Endodermal cell (in vitro differentiated cells): ENCODE measurements around the gene RIPK3. TPM values are rescaled to one million over a fixed set of nuclear protein-coding genes. Genes with fewer than 3 reads are reported as not detected.

Experiments used
- DNase-seq: peaks from one replicate; pipeline ENCODE4 v3.0.0-alpha.2; 2017
- H3K27ac ChIP-seq: 2 replicates; pipeline ENCODE4 v1.5.1; 2013; ENCODE audit warnings: mild to moderate bottlenecking, low read depth, low read length, moderate library complexity
- H3K27me3 ChIP-seq: 2 replicates; pipeline ENCODE4 v1.6.1; 2013; ENCODE audit warnings: mild to moderate bottlenecking, low read length, moderate library complexity; ENCODE audit not compliant: insufficient read depth, control insufficient read depth, poor library complexity, severe bottlenecking
- H3K36me3 ChIP-seq: 2 replicates; pipeline ENCODE4 v1.7.0; 2013; ENCODE audit warnings: mild to moderate bottlenecking, low read length, moderate library complexity; ENCODE audit not compliant: control insufficient read depth, insufficient read depth
- H3K4me1 ChIP-seq: one replicate; pipeline ENCODE4 v1.7.0; 2013; ENCODE audit warnings: low read length; ENCODE audit not compliant: control insufficient read depth, insufficient read depth
- H3K4me3 ChIP-seq: 2 replicates; pipeline ENCODE4 v1.5.1; 2013; ENCODE audit warnings: mild to moderate bottlenecking, low read length, moderate library complexity
- H3K9ac ChIP-seq: 2 replicates; pipeline ENCODE4 v1.6.1; 2013; ENCODE audit warnings: mild to moderate bottlenecking, low read length, moderate library complexity; ENCODE audit not compliant: poor library complexity, severe bottlenecking; ENCODE audit errors: extremely low read depth
- H3K9me3 ChIP-seq: 2 replicates; pipeline ENCODE4 v1.6.1; 2013; ENCODE audit warnings: mild to moderate bottlenecking, low read length, moderate library complexity; ENCODE audit not compliant: control insufficient read depth
- H3K27ac Mint-ChIP-seq: 2 replicates; pipeline ENCODE4 v1.8.0; 2020; ENCODE audit warnings: mixed read lengths
- H3K27me3 Mint-ChIP-seq: 2 replicates; pipeline ENCODE4 v1.8.0; 2021; ENCODE audit warnings: mild to moderate bottlenecking, mixed read lengths; ENCODE audit not compliant: insufficient read depth
- H3K36me3 Mint-ChIP-seq: 2 replicates; pipeline ENCODE4 v1.8.0; 2020; ENCODE audit warnings: low read depth, mixed read lengths
- H3K4me1 Mint-ChIP-seq: 2 replicates; pipeline ENCODE4 v1.8.0; 2020; ENCODE audit warnings: mixed read lengths
- H3K4me3 Mint-ChIP-seq: 2 replicates; pipeline ENCODE4 v1.8.0; 2020; ENCODE audit warnings: mild to moderate bottlenecking, moderate library complexity, mixed read lengths
- H3K9me3 Mint-ChIP-seq: 2 replicates; pipeline ENCODE4 v1.8.0; 2020; ENCODE audit warnings: mild to moderate bottlenecking, mixed read lengths
- WGBS, 2 experiments: methylation state at CpG; one replicate each; pipeline versions ENCODE4 v1.1.5 to v1.1.7; 2013; ENCODE audit warnings: missing lambda C conversion rate in 2 of 2, mixed read lengths in 1 of 2; ENCODE audit not compliant: insufficient coverage in 1 of 2, insufficient read length in 1 of 2; 5-methylcytosine and 5-hydroxymethylcytosine counted together
- total RNA-seq, 2 donors: library from RNA; stranded (reverse); fragmentation: NEBNext Ultra II Directional in 1 of 2; extraction: Animal tissue kit (Norgen Biotek cat#: 25700) in 1 of 2; gene quantifications; 2 replicates in 1 of 2; 3 replicates in 1 of 2; pipeline ENCODE4 v1.2.1, GENCODE V29; 2021
- TF ChIP-seq, protein P1 (sequence below): fragments of 200-600 bp; sonication (generic); conservative IDR thresholded peaks from 2 replicates; pipeline ENCODE4 v1.5.0; 2021; ENCODE audit warnings: antibody characterized with exemption, mild to moderate bottlenecking

Gene RIPK3
- total RNA-seq, 2 donors from 2014 or later, result not detected

DNA sequence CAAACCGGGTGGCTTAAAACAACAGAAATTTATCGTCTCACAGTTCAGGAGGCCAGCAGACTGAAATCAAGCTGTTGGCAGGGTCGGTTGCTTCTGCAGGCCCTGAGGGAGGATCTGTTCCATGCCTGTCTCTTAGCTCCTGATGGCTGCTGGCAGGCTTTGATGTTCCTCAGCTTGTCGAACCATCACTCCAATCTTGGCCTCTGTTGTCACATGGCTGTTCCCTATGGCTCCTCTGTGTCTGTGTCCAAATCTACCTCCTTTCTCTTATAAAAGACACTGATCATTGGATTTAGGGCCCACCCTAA lies 42.2 kb upstream of the RIPK3 start:
- 89% methylated on average over 4 of the region's 4 CpGs for WGBS, 2 experiments
- Histone ChIP-seq H3K27me3 (peaks cover 16% of the 10 kb centered on the region), H3K4me1 (peaks cover 3% of the 10 kb centered on the region), H3K36me3 (no peaks in the 10 kb centered on the region), H3K27ac (no peak overlapping the region), H3K9ac (no peak overlapping the region), H3K4me3 (no peak overlapping the region), H3K9me3 (no peaks in the 10 kb centered on the region)
- Mint-ChIP-seq H3K27ac (no peak overlapping the region), H3K4me1 (peaks cover 15% of the 10 kb centered on the region), H3K4me3 (no peak overlapping the region), H3K9me3 (no peaks in the 10 kb centered on the region), H3K36me3 (no peaks in the 10 kb centered on the region), H3K27me3 (peaks cover 27% of the 10 kb centered on the region)
- TF ChIP-seq, protein P1, sequence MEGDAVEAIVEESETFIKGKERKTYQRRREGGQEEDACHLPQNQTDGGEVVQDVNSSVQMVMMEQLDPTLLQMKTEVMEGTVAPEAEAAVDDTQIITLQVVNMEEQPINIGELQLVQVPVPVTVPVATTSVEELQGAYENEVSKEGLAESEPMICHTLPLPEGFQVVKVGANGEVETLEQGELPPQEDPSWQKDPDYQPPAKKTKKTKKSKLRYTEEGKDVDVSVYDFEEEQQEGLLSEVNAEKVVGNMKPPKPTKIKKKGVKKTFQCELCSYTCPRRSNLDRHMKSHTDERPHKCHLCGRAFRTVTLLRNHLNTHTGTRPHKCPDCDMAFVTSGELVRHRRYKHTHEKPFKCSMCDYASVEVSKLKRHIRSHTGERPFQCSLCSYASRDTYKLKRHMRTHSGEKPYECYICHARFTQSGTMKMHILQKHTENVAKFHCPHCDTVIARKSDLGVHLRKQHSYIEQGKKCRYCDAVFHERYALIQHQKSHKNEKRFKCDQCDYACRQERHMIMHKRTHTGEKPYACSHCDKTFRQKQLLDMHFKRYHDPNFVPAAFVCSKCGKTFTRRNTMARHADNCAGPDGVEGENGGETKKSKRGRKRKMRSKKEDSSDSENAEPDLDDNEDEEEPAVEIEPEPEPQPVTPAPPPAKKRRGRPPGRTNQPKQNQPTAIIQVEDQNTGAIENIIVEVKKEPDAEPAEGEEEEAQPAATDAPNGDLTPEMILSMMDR, result no peak
- DNase-seq, result peak; percentile 17

DNA sequence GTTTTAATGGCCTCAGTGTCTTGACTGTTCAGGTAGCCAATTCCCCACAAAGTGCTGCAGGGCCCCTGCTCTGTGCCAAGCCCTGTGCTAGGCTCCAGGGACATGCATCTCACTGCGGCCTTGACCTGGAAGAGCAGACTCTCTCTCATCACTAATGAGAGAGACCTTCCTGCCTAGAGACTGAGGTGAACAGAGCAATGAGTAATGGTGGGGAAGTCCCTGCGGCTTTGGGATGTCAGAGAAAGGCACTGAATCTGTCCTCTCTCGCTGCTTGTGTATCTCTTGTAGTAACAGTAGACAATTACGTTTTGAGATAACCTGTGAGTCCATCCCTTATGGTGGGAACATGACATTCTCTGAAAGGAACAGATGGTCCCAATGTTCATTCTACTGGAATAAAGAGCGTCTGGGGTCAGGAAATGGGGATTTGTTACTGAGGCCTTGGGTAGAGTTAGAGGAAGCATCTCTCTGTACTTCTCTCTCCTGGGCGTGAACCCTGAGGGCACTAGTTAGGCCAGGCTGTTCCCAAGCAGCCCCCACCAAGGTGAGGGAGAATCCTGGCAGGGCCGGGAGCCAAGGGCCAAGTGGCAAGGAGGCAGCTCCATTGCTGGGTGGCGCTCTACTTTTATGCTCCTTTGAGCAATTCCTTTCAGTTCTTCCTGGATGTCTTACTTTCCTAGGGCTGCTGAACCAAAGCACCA lies 41.7 kb upstream of the RIPK3 start:
- no peaks in the 10 kb centered on the region for H3K9me3 ChIP-seq
- WGBS, 2 experiments, result 92 to 93% methylated on average over 5 to 8 of the region's 8 CpGs
- no peaks in the 10 kb centered on the region for H3K36me3 Mint-ChIP-seq
- no peak overlapping the region for H3K27ac ChIP-seq
- H3K27me3 ChIP-seq, result peaks cover 11% of the 10 kb centered on the region
- TF ChIP-seq, protein P1, result no peak
- H3K4me1 Mint-ChIP-seq, result peaks cover 20% of the 10 kb centered on the region
- H3K27ac Mint-ChIP-seq, result no peak overlapping the region
- no peaks in the 10 kb centered on the region for H3K36me3 ChIP-seq
- no peak overlapping the region for H3K4me3 Mint-ChIP-seq
- no peak for DNase-seq
- no peaks in the 10 kb centered on the region for H3K9me3 Mint-ChIP-seq
- peaks cover 22% of the 10 kb centered on the region for H3K27me3 Mint-ChIP-seq
- no peak overlapping the region for H3K4me3 ChIP-seq
- peaks cover 3% of the 10 kb centered on the region for H3K4me1 ChIP-seq
- no peak overlapping the region for H3K9ac ChIP-seq

DNA sequence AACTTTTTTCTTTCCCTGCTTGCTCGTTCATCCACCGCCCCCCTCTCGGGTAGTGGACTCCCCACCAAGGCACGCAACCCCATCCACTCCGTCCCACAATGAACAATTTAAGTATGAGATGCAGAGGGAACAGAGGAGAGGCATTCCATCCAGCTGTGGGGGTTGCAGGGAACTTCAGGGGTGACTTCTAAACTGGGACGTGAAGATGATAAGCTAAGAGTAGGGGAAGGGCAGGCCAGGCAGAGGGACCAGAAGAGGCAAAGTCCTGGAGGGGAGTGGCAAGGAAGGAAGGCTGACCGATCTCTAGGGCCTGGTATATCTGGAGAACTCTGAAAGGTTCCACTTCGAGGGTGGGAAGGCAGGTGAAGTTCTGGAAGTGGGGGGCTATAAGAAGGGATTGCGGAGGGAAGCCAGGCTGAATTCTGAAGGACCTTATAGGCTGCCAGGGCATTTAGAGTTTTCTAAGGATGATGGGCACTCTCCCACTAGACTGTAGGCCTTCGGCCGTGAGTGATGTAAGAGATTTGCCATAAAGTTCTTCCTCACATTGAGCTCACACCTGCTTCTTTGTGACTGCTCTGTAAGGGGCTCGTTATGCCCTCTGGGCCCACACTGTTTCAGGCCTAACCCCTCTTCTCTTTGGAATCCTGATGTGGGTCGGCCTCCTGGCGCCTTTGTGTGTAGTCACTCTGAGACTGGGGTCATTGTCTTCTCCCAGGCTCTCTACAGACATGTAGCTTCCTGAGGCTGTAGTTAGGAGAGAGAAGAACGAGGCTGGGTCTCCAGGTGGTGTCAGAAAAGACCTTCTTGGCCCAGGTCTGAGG lies 40.3 kb upstream of the RIPK3 start:
- TF ChIP-seq, protein P1, result no peak
- Mint-ChIP-seq H3K27ac (no peak overlapping the region), H3K4me3 (no peak overlapping the region), H3K4me1 (peaks cover 20% of the 10 kb centered on the region), H3K36me3 (no peaks in the 10 kb centered on the region), H3K27me3 (peaks cover 16% of the 10 kb centered on the region), H3K9me3 (no peaks in the 10 kb centered on the region)
- WGBS, 2 experiments, result 85 to 92% methylated on average over 5 to 15 of the region's 15 CpGs
- Histone ChIP-seq H3K4me1 (peaks cover 3% of the 10 kb centered on the region), H3K27ac (no peak overlapping the region), H3K9ac (no peak overlapping the region), H3K9me3 (no peaks in the 10 kb centered on the region), H3K36me3 (no peaks in the 10 kb centered on the region), H3K4me3 (no peak overlapping the region), H3K27me3 (peaks cover 7% of the 10 kb centered on the region)
- peak; percentile 26 for DNase-seq
